IMR-90 (cell line): ENCODE measurements around the gene CYP11A1. TPM values are rescaled to one million over a fixed set of nuclear protein-coding genes. Genes with fewer than 3 reads are reported as not detected.

Experiments
- ATAC-seq: fragments of 200-7000 bp; cut with Tn5 transposase; 2 replicates; pipeline ENCODE4 v1.9.1; 2020; ENCODE audit warnings: low read depth, mild to moderate bottlenecking, moderate library complexity
- BruUV-seq: library from RNA; stranded (reverse); fragments of 400-500 nt; replicated peaks from 2 replicates; lab custom pipeline; 2021; lab: Mats Ljungman, UMichigan
- CTCF ChIA-PET: fragments of 300-600 bp; formaldehyde crosslinking; extraction: SDS; loops from one replicate; lab custom pipeline; 2021; ENCODE audit warnings: antibody characterized with exemption; lab: Yijun Ruan, JAX
- POLR2A ChIA-PET: fragments of 300-600 bp; sonication (Branson Sonifier 250); formaldehyde crosslinking; loops from one replicate; lab custom pipeline; 2022; ENCODE audit warnings: antibody characterized with exemption; ENCODE audit not compliant: unreplicated experiment; lab: Charles Lee
- DNase-seq: peaks from one replicate; pipeline ENCODE4 v3.0.0; 2013
- H2AFZ ChIP-seq: replicated peaks from 2 replicates; pipeline ENCODE3; 2013; ENCODE audit warnings: low read length, mild to moderate bottlenecking; ENCODE audit not compliant: poor library complexity
- H2AK5ac ChIP-seq: 2 replicates; pipeline ENCODE4 v1.6.1; 2013; ENCODE audit warnings: low read depth, low read length, inconsistent platforms
- H2AK9ac ChIP-seq: replicated peaks from 2 replicates; pipeline ENCODE3; 2013; ENCODE audit warnings: mild to moderate bottlenecking, low read depth, low read length, moderate library complexity; ENCODE audit not compliant: poor library complexity
- H2BK120ac ChIP-seq: 2 replicates; pipeline ENCODE4 v1.6.1; 2013; ENCODE audit warnings: low read depth, low read length, inconsistent platforms
- H2BK15ac ChIP-seq: 3 replicates; pipeline ENCODE4 v1.6.1; 2013; ENCODE audit warnings: low read depth, low read length, inconsistent platforms
- H2BK20ac ChIP-seq: 2 replicates; pipeline ENCODE4 v1.6.1; 2013; ENCODE audit warnings: low read depth, mild to moderate bottlenecking, inconsistent platforms, low read length, moderate library complexity
- H2BK5ac ChIP-seq: 2 replicates; pipeline ENCODE4 v1.6.1; 2013; ENCODE audit warnings: mild to moderate bottlenecking, low read depth, low read length, inconsistent platforms; ENCODE audit not compliant: poor library complexity, severe bottlenecking
- H3K14ac ChIP-seq: replicated peaks from 2 replicates; pipeline ENCODE4 v1.6.1; 2013; ENCODE audit warnings: low read depth, low read length, inconsistent platforms
- H3K18ac ChIP-seq: 2 replicates; pipeline ENCODE4 v1.6.1; 2013; ENCODE audit warnings: low read depth, low read length, control low read depth
- H3K23ac ChIP-seq: 2 replicates; pipeline ENCODE4 v1.6.1; 2013; ENCODE audit warnings: low read depth, low read length, inconsistent platforms
- H3K27ac ChIP-seq: 2 replicates; pipeline ENCODE4 v1.5.1; 2013; ENCODE audit warnings: mild to moderate bottlenecking, control low read depth, low read length; ENCODE audit not compliant: insufficient read depth
- H3K27me3 ChIP-seq: 2 replicates; pipeline ENCODE4 v1.6.1; 2013; ENCODE audit warnings: low read length; ENCODE audit not compliant: control insufficient read depth, insufficient read depth
- H3K36me3 ChIP-seq: 2 replicates; pipeline ENCODE4 v1.6.1; 2013; ENCODE audit warnings: low read length, mixed read lengths; ENCODE audit not compliant: control insufficient read depth, insufficient read depth
- H3K4ac ChIP-seq: 2 replicates; pipeline ENCODE4 v1.6.1; 2013; ENCODE audit warnings: low read depth, low read length, inconsistent platforms
- H3K4me1 ChIP-seq: 2 replicates; pipeline ENCODE4 v1.6.1; 2013; ENCODE audit warnings: low read length, mixed read lengths; ENCODE audit not compliant: control insufficient read depth, insufficient read depth
- H3K4me2 ChIP-seq: 2 replicates; pipeline ENCODE4 v1.6.1; 2013; ENCODE audit warnings: low read depth, mild to moderate bottlenecking, control low read depth, low read length, moderate library complexity
- H3K4me3 ChIP-seq: 2 replicates; pipeline ENCODE4 v1.5.1; 2013; ENCODE audit warnings: low read depth, mild to moderate bottlenecking, control low read depth, low read length, moderate library complexity; ENCODE audit not compliant: insufficient read depth
- H3K56ac ChIP-seq: 2 replicates; pipeline ENCODE4 v1.6.1; 2013; ENCODE audit warnings: low read length, inconsistent platforms; ENCODE audit not compliant: insufficient read depth; ENCODE audit errors: extremely low read depth
- H3K79me1 ChIP-seq, 2 experiments: 2 replicates each; pipeline ENCODE4 v1.6.1; 2013; ENCODE audit warnings: low read length in 2 of 2, inconsistent platforms in 1 of 2, low read depth in 1 of 2
- H3K9ac ChIP-seq: 2 replicates; pipeline ENCODE4 v1.6.1; 2013; ENCODE audit warnings: low read depth, low read length, control low read depth
- H3K9me1 ChIP-seq: 2 replicates; pipeline ENCODE4 v1.6.1; 2013; ENCODE audit warnings: low read length, inconsistent platforms; ENCODE audit not compliant: insufficient read depth
- H3K9me3 ChIP-seq: 2 replicates; pipeline ENCODE4 v1.6.1; 2013; ENCODE audit warnings: low read length; ENCODE audit not compliant: control insufficient read depth, insufficient read depth
- H4K20me1 ChIP-seq: 2 replicates; pipeline ENCODE4 v1.6.1; 2013; ENCODE audit warnings: low read length, inconsistent platforms; ENCODE audit not compliant: insufficient read depth
- H4K5ac ChIP-seq: 2 replicates; pipeline ENCODE4 v1.6.1; 2013; ENCODE audit warnings: mild to moderate bottlenecking, low read depth, low read length, control low read depth
- H4K8ac ChIP-seq, 2 experiments: 2 replicates each; pipeline ENCODE4 v1.6.1; 2013; ENCODE audit warnings: low read depth in 2 of 2, low read length in 2 of 2, control low read depth in 1 of 2, inconsistent platforms in 1 of 2
- H4K91ac ChIP-seq: 2 replicates; pipeline ENCODE4 v1.6.1; 2013; ENCODE audit warnings: low read depth, low read length, inconsistent platforms; ENCODE audit not compliant: insufficient read depth
- CEBPB ChIP-seq: IDR thresholded peaks from 2 replicates; pipeline ENCODE4 v1.6.1; 2012; ENCODE audit warnings: low read depth, low read length, improper control_type of control experiment
- FOS ChIP-seq: fragments of 150-350 bp; IDR thresholded peaks from 2 replicates; pipeline ENCODE4 v1.6.1; 2016; ENCODE audit warnings: low read depth, low read length
- MAFK ChIP-seq: IDR thresholded peaks from 2 replicates; pipeline ENCODE4 v1.6.1; 2012; ENCODE audit warnings: low read depth, low read length, improper control_type of control experiment
- RCOR1 ChIP-seq: IDR thresholded peaks from 2 replicates; pipeline ENCODE4 v1.6.1; 2012; ENCODE audit warnings: mild to moderate bottlenecking, low read length, improper control_type of control experiment; ENCODE audit not compliant: insufficient replicate concordance
- WGBS, 2 experiments: methylation state at CpG; one replicate each; pipeline versions ENCODE4 v1.1.5 to v1.1.7; 2013; ENCODE audit warnings: missing lambda C conversion rate in 2 of 2; ENCODE audit not compliant: insufficient read length in 1 of 2; ENCODE audit errors: extremely low coverage in 2 of 2; 5-methylcytosine and 5-hydroxymethylcytosine counted together
- dilution Hi-C: fragments of 300-500 bp; cut with HindIII; formaldehyde crosslinking; loops from one replicate; pipeline ENCODE4 v1.14.3; 2018; ENCODE audit warnings: low sequenced_read_pairs; ENCODE audit not compliant: unreplicated experiment
- in situ Hi-C: fragments of 300-500 bp; cut with MboI; formaldehyde crosslinking; loops from 3 replicates; pipeline ENCODE4 v1.14.3; 2019; ENCODE audit warnings: low sequenced_read_pairs, inconsistent platforms, mixed read lengths
- intact Hi-C: fragments of 100-400 bp; cut with micrococcal nuclease; formaldehyde crosslinking; loops from 2 replicates; pipeline ENCODE4 v1.10.0; 2022
- polyA plus RNA-seq, 3 experiments: library from polyadenylated mRNA; depleted of rRNA; stranded (reverse); fragments of >200 nt; gene quantifications; 2 replicates each; pipeline ENCODE4 v1.2.3, GENCODE V29; 2012; ENCODE audit warnings: low replicate concordance in 1 of 3
- total RNA-seq: library from RNA; depleted of rRNA; stranded (reverse); fragments of >200 nt; gene quantifications from 2 replicates; pipeline ENCODE4 v1.2.3, GENCODE V29; 2012

Gene CYP11A1
- total and polyA plus RNA-seq, 2 of the 4 experiments (the other 2 are of a cell fraction) = 0.18 to 0.50 TPM

DNA sequence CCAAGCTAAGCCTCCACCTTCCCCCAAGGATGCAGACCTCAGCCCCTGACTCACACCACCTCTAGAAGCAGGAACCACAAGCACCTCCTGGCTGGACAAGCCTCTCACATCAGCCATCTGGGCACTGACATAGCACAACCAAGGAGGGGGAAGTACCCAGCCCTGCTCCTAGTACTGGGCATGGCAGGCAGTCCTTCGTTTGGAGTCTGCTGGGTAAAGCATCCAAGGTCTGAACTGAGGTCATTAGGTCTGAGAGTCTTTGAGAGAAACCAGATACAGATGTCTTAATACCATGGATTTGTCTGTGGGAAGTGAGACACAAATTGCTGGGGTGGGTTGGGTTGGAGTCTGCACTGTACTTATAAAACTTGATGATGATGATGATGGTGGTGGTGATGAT lies 69.6 kb downstream of the CYP11A1 start:
- Histone ChIP-seq H3K27me3 (peaks cover 66% of the 10 kb centered on the region), H2BK15ac (no peak overlapping the region), H4K20me1 (no peaks in the 10 kb centered on the region; the same call in 1 of the 2 replicates), H3K4me2 (no peak overlapping the region), H3K79me1 (no peaks in the 10 kb centered on the region), H3K4ac (no peak overlapping the region), H3K18ac (no peak overlapping the region), H4K8ac (no peak overlapping the region), H2AK5ac (no peak overlapping the region), H2BK120ac (no peak overlapping the region), H3K4me1 (no peaks in the 10 kb centered on the region), H3K36me3 (no peaks in the 10 kb centered on the region), H3K4me3 (no peak overlapping the region), H4K5ac (no peak overlapping the region), H2AK9ac (no peak overlapping the region), H2BK5ac (no peak overlapping the region), H3K27ac (no peak overlapping the region), H3K23ac (no peak overlapping the region), H3K9ac (no peak overlapping the region), H2BK20ac (no peak overlapping the region), H3K9me1 (no peaks in the 10 kb centered on the region), H3K14ac (no peak overlapping the region), H3K9me3 (no peaks in the 10 kb centered on the region), H2AFZ (no peak overlapping the region), H3K56ac (no peak overlapping the region), H4K91ac (no peak overlapping the region)
- DNase-seq = no peak
- ATAC-seq = no peak
- no TSS peak for BruUV-seq
- intact Hi-C loops = no loop called here
- POLR2A ChIA-PET = no interaction called here
- TF ChIP-seq RCOR1 (no peak), CEBPB (no peak), FOS (no peak), MAFK (no peak)
- in situ Hi-C loops = no loop called here
- dilution Hi-C loops = no loop called here
- WGBS, 2 experiments = 13% methylated on average over 1 of the region's 1 CpG; no CpG with 5 or more reads in 1 of the 2 experiments
- CTCF ChIA-PET = no interaction called here
